Breast epithelium (tissue), 3 donors: ENCODE results near the gene CA7.

ENCODE experiments used
- POLR2A ChIP-seq: fragments of 450-650 bp; IDR thresholded peaks from one replicate; pipeline ENCODE4 v1.6.1; 2016; ENCODE audit warnings: antibody characterized with exemption, mild to moderate bottlenecking, moderate library complexity
- POLR2AphosphoS5 ChIP-seq, 3 donors: sonication (generic); formaldehyde crosslinking; IDR thresholded peaks; one replicate each; pipeline ENCODE4 v1.6.1; 2017; ENCODE audit warnings: antibody characterized with exemption in 3 of 3
- TF ChIP-seq, protein P1 (sequence below), 3 donors: fragments of 450-650 bp; IDR thresholded peaks; one replicate each; pipeline ENCODE4 v1.5.1; 2016 to 2017; ENCODE audit warnings: antibody characterized with exemption in 3 of 3, mild to moderate bottlenecking in 3 of 3, moderate library complexity in 3 of 3

DNA sequence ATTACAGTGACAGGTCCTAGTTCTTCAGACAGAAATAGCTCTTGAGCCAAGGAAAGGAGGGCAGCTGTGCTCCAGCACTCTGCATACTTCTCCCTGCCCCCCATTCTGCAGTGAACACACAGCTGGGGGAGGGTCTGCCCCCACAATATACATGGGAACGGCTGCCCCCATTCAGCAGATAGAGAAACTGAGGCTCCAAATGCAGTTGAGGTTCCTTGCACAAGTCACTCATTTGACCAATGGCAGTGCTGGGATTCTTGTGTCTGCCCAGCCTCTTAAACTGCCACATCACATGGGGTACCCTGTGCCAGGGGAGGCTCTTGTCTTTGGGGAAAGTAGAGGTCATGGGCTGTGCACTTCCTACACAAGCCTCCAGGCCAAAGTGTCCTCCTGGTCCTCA, 25.2 kb downstream of the CA7 start:
- TF ChIP-seq, protein P1, sequence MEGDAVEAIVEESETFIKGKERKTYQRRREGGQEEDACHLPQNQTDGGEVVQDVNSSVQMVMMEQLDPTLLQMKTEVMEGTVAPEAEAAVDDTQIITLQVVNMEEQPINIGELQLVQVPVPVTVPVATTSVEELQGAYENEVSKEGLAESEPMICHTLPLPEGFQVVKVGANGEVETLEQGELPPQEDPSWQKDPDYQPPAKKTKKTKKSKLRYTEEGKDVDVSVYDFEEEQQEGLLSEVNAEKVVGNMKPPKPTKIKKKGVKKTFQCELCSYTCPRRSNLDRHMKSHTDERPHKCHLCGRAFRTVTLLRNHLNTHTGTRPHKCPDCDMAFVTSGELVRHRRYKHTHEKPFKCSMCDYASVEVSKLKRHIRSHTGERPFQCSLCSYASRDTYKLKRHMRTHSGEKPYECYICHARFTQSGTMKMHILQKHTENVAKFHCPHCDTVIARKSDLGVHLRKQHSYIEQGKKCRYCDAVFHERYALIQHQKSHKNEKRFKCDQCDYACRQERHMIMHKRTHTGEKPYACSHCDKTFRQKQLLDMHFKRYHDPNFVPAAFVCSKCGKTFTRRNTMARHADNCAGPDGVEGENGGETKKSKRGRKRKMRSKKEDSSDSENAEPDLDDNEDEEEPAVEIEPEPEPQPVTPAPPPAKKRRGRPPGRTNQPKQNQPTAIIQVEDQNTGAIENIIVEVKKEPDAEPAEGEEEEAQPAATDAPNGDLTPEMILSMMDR (IDR thresholded peaks at IDR 0.05), result no peak
- TF ChIP-seq POLR2AphosphoS5 (IDR thresholded peaks at IDR 0.05), result no peak
- no peak for TF ChIP-seq POLR2A
